22Rv1 (cell line): ENCODE measurements around the gene OR6J1.
"Not testable (repeated sequence)": the region's sequence is repeated elsewhere in the genome, so short reads cannot be mapped to it uniquely, and the experiment has no call there.

ENCODE experiments used
- H3K27ac ChIP-seq: fragments of 450-650 bp; 2 replicates; pipeline ENCODE4 v1.5.1; 2017
- ZFX ChIP-seq: fragments of 450-650 bp; IDR thresholded peaks from 2 replicates; pipeline ENCODE4 v1.6.1; 2017; ENCODE audit warnings: antibody characterized with exemption, borderline replicate concordance
- TF ChIP-seq, protein P1 (sequence below): fragments of 450-650 bp; IDR thresholded peaks from 2 replicates; pipeline ENCODE4 v1.5.1; 2017; ENCODE audit warnings: mild to moderate bottlenecking

The OR6J1 gene

GRCh38 chr14:22630486-22630885 is 13.7 kb downstream of the OR6J1 start:
- H3K27ac ChIP-seq: no peak overlapping the region
- TF ChIP-seq ZFX: no peak
- TF ChIP-seq, protein P1, sequence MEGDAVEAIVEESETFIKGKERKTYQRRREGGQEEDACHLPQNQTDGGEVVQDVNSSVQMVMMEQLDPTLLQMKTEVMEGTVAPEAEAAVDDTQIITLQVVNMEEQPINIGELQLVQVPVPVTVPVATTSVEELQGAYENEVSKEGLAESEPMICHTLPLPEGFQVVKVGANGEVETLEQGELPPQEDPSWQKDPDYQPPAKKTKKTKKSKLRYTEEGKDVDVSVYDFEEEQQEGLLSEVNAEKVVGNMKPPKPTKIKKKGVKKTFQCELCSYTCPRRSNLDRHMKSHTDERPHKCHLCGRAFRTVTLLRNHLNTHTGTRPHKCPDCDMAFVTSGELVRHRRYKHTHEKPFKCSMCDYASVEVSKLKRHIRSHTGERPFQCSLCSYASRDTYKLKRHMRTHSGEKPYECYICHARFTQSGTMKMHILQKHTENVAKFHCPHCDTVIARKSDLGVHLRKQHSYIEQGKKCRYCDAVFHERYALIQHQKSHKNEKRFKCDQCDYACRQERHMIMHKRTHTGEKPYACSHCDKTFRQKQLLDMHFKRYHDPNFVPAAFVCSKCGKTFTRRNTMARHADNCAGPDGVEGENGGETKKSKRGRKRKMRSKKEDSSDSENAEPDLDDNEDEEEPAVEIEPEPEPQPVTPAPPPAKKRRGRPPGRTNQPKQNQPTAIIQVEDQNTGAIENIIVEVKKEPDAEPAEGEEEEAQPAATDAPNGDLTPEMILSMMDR: no peak

- TF ChIP-seq ZFX: no peak
- TF ChIP-seq, protein P1: no peak
Measured at GRCh38 chr14:22630066-22630465, 14.1 kb downstream of the OR6J1 start.

DNA sequence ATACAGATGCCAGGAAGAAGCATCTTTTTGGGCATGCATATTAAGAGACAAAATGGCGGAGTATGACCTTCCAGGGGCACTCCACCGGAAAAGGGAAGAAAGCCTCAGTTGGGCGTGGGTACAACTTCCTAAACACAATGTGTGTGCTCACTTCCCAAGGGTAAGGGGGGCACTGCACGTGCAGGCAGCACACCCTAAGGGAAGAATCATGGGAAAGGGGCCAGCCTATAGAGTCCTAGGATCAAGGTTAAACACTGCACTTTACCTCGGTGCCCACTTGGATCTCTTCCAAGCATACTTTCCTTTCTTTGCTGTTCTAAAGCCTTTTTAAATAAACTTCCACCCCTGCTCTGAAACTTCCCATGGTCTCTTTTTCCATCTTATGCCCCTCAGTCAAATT is 14.8 kb downstream of the OR6J1 start:
- H3K27ac ChIP-seq: no peak overlapping the region
- TF ChIP-seq, protein P1: no peak
- no peak for TF ChIP-seq ZFX

More at GRCh38 chr14:22630066-22630465, 14.1 kb downstream of the OR6J1 start:
- H3K27ac ChIP-seq: no peak overlapping the region

GRCh38 chr14:22627506-22628263 is 16.5 kb downstream of the OR6J1 start:
- no peak for TF ChIP-seq ZFX
- TF ChIP-seq, protein P1: no peak
- no peak overlapping the region for H3K27ac ChIP-seq

GRCh38 chr14:22626590-22626989 is 17.6 kb downstream of the OR6J1 start:
- H3K27ac ChIP-seq: no peak overlapping the region
- TF ChIP-seq, protein P1: no peak
- TF ChIP-seq ZFX: no peak

- H3K27ac ChIP-seq: no peak overlapping the region
Measured at GRCh38 chr14:22623047-22623446, 21.1 kb downstream of the OR6J1 start.

DNA sequence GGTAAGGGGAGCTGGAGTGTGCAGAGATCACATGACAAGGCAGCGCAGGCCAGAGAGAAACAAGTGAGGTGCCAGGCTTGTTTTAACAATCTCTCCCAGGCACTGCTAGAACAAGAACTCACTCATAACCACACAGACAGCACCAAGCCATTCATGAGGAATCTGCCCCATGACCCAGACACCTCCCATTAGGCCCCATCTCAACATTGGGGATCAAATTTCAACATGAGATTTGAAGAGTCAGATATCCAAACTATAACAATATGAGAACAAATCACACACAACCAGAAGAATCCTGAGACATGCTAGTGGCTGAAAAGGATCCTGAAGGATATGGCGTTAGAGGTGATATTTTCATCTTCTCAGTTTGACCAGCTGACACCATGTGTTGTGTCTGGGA is 21.9 kb downstream of the OR6J1 start:
- H3K27ac ChIP-seq: no peak overlapping the region
- TF ChIP-seq, protein P1: no peak
- no peak for TF ChIP-seq ZFX

More at GRCh38 chr14:22623047-22623446, 21.1 kb downstream of the OR6J1 start:
- TF ChIP-seq, protein P1: no peak
- TF ChIP-seq ZFX: no peak

DNA sequence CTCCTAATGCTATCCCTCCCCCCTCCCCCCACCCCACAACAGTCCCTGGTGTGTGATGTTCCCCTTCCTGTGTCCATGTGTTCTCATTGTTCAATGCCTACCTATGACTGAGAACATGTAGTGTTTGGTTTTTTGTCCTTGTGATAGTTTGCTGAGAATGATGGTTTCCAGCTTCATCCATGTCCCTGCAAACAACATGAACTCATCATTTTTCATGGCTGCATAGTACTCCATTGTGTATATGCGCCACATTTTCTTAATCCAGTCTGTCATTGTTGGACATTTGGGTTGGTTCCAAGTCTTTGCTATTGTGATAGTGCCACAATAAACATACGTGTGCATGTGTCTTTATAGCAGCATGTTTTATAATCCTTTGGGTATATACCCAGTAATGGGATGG is 28.4 kb downstream of the OR6J1 start:
- H3K27ac ChIP-seq: not testable (repeated sequence)
